ENCODE measurements around the gene CELF4.

DNA sequence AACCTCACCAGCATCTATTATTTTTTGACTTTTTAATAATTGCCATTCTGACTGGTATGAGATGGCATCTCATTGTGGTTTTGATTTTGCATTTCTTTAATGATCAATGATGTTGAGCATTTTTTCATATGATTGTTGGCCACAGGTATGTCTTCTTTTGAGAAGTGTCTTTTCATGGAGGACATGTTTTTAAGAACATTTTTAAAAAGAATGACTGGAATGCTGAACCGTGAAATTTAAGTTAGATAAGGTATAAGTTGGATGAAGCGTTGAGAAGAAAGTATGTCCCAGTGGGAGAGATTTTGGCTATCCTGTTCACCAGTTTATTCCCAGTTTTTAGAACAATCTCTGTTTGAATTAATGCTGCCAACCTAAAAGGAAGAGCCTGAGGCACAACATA is 365.9 kb downstream of the CELF4 start:
- no peak for TF ChIP-seq EZH2phosphoT487 (IDR thresholded peaks at IDR 0.05; ENCODE audit: insufficient read depth, low read depth)
- TF ChIP-seq EZH2 (IDR thresholded peaks at IDR 0.05; ENCODE audit: insufficient read depth, poor library complexity, severe bottlenecking): no peak

Data from GM23248 (cell line).